DND-41 (cell line): ENCODE data around the gene LRFN2.

ENCODE experiments used
- CTCF ChIP-seq: IDR thresholded peaks from 2 replicates; pipeline ENCODE4 v1.5.1; 2012; ENCODE audit warnings: borderline replicate concordance, low read length, moderate library complexity, mild to moderate bottlenecking; ENCODE audit not compliant: poor library complexity, severe bottlenecking; ENCODE audit errors: extremely low read depth
- EZH2 ChIP-seq: IDR thresholded peaks from 3 replicates; pipeline ENCODE4 v1.6.1; 2012; ENCODE audit warnings: borderline replicate concordance, low read depth, mild to moderate bottlenecking, moderate library complexity, low read length, inconsistent platforms; ENCODE audit not compliant: severe bottlenecking

- TF ChIP-seq CTCF (no peak), EZH2 (no peak)
Observed at GRCh38 chr6:40343877-40344565, 243.1 kb downstream of the LRFN2 start.
